Vagina (tissue), 2 donors: ENCODE results near the gene MUS81. TPM values are rescaled to one million over a fixed set of nuclear protein-coding genes. Genes with fewer than 3 reads are reported as not detected.
A peak's percentile ranks its signal among the peaks of the same experiment; 100 is the strongest.

ENCODE experiments used
- DNase-seq, 2 donors: peaks; one replicate each; pipeline ENCODE4 v3.0.0-alpha.2; 2017; ENCODE audit errors: extremely low spot score in 2 of 2
- H3K27ac ChIP-seq: fragments of 200-600 bp; sonication (generic); one replicate; pipeline ENCODE4 v1.5.1; 2019
- H3K27me3 ChIP-seq: fragments of 200-600 bp; sonication (generic); one replicate; pipeline ENCODE4 v1.5.1; 2019
- H3K36me3 ChIP-seq, 2 donors: fragments of 200-600 bp; sonication (generic); one replicate each; pipeline ENCODE4 v1.5.1; 2017 to 2019
- H3K4me1 ChIP-seq: fragments of 200-600 bp; sonication (generic); one replicate; pipeline ENCODE4 v1.5.1; 2019
- H3K4me3 ChIP-seq, 2 donors: fragments of 200-600 bp; sonication (generic); 1 replicate in 1 of 2; 2 replicates in 1 of 2; pipeline ENCODE4 v1.5.1; 2016 to 2019
- H3K9me3 ChIP-seq: fragments of 200-600 bp; sonication (generic); one replicate; pipeline ENCODE4 v1.5.1; 2019
- POLR2A ChIP-seq, 2 donors: fragments of 450-650 bp; IDR thresholded peaks; one replicate each; pipeline ENCODE4 v1.6.1; 2017; ENCODE audit warnings: antibody characterized with exemption in 2 of 2, mild to moderate bottlenecking in 2 of 2, moderate library complexity in 2 of 2
- POLR2AphosphoS5 ChIP-seq, 2 donors: sonication (generic); formaldehyde crosslinking; IDR thresholded peaks; one replicate each; pipeline ENCODE4 v1.9.0; 2017; ENCODE audit warnings: antibody characterized with exemption in 2 of 2, mild to moderate bottlenecking in 2 of 2, low read depth in 1 of 2; ENCODE audit not compliant: insufficient read depth in 1 of 2
- intact Hi-C: fragments of 100-400 bp; cut with DNase I; formaldehyde crosslinking; loops from one replicate; pipeline ENCODE4 v1.15.1; 2023
- total RNA-seq: library from RNA; depleted of rRNA; stranded (reverse); fragments of >200 nt; gene quantifications from one replicate; pipeline ENCODE4 v1.2.3, GENCODE V29; 2016
- TF ChIP-seq, protein P1 (sequence below), 3 experiments: fragments of 450-650 bp in 2 of 3; fragments of 200-600 bp in 1 of 3; sonication (generic) in 1 of 3; IDR thresholded peaks; one replicate each; pipeline ENCODE4 v1.5.1; 2017 to 2019; ENCODE audit warnings: antibody characterized with exemption in 3 of 3, mild to moderate bottlenecking in 2 of 3, moderate library complexity in 2 of 3

Gene MUS81
- total RNA-seq, 1 donor from 2014 or later, result 48.9 TPM

DNA sequence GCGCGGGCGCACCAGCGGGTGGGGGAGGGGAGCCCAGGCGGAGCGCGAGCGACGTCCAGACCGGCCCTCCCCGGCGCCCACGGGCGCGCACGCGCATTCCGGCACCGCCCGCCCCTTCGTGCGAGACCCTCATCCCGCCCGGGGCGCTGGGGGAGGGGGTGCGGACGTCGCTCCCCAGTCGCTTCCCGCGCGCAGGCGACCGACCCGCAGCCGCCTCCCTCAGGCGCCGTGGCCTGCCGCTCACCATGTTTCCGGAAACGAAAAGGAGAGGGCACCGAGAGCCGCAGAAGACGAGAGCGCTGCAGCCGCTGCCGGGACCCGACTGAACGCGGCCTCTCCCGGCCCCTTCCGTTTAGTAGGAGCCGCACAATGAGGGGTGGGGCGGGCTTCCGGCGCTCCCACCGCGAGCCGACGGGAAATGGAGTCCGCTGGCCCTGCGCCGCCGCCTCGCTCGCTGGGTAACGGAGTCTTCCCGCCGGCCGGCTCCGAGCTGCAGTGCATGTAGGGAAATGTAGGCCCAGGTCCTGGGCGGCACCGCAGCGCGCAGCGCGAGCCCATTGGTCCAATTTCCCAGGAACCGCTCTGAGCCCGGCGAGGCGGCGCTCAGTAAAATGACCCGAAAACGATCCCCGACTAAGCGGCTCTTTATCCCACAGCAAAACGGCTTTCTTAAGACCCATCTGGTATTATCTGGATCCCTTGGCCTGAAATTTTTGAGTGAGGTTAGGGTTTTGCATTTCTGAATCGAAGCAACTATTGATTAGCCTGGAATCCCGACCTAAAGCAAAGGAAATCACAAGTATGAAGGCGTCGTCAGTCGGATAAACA, 2.2 kb upstream of the MUS81 start, which contains the start of gene CFL1:
Gene CFL1 (minus strand): TSS at position 328 of the 828 bp plus-strand sequence. CDS start 81 bp downstream, at position 247.
- TF ChIP-seq, protein P1, sequence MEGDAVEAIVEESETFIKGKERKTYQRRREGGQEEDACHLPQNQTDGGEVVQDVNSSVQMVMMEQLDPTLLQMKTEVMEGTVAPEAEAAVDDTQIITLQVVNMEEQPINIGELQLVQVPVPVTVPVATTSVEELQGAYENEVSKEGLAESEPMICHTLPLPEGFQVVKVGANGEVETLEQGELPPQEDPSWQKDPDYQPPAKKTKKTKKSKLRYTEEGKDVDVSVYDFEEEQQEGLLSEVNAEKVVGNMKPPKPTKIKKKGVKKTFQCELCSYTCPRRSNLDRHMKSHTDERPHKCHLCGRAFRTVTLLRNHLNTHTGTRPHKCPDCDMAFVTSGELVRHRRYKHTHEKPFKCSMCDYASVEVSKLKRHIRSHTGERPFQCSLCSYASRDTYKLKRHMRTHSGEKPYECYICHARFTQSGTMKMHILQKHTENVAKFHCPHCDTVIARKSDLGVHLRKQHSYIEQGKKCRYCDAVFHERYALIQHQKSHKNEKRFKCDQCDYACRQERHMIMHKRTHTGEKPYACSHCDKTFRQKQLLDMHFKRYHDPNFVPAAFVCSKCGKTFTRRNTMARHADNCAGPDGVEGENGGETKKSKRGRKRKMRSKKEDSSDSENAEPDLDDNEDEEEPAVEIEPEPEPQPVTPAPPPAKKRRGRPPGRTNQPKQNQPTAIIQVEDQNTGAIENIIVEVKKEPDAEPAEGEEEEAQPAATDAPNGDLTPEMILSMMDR (IDR thresholded peaks at IDR 0.05), result peak in 1 of 3 experiments; percentile 11
- peak; percentile 97 to 99 for TF ChIP-seq POLR2AphosphoS5 (IDR thresholded peaks at IDR 0.05; ENCODE audit: insufficient read depth in 1 of 2, low read depth in 1 of 2)
- peak; percentile 2 to 92 for TF ChIP-seq POLR2A (IDR thresholded peaks at IDR 0.05)

DNA sequence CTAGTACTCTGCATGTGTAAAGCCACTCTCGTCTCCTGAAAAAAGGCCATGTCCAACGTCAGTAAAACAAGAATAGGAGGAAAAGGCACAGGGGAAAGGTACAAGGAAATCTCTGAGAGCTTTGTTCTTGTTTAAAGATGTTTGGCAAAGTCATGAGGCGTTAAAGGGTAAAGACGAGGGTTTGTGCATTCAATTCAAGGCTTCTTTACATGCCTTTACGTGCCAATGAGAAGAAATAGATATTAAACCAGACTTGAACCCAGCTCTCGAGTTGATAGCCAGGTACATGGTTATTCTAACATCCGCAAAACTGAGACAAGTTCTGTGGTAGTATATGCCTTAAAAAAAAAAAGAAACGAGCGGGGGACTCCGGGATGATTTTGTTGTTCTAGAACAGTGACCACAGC, 1.5 kb upstream of the MUS81 start:
- H3K4me1 ChIP-seq, result peaks cover 52% of the 10 kb centered on the region
- no peak for DNase-seq
- intact Hi-C loops, result no loop called here
- H3K27me3 ChIP-seq, result no peaks in the 10 kb centered on the region
- no peaks in the 10 kb centered on the region for H3K9me3 ChIP-seq
- H3K36me3 ChIP-seq, result peaks cover 0 to 43% of the 10 kb centered on the region in 2 donors
- TF ChIP-seq POLR2A (IDR thresholded peaks at IDR 0.05) (no peak), POLR2AphosphoS5 (IDR thresholded peaks at IDR 0.05; ENCODE audit: insufficient read depth in 1 of 2, low read depth in 1 of 2) (no peak)
- TF ChIP-seq, protein P1 (IDR thresholded peaks at IDR 0.05), result no peak
- peak overlapping the region; percentile 95 to 100 for H3K4me3 ChIP-seq
- H3K27ac ChIP-seq, result peak overlapping the region; percentile 93

More for the DNA sequence above, 2.2 kb upstream of the MUS81 start, which contains the start of gene CFL1:
- intact Hi-C loops, result no loop called here
- Histone ChIP-seq H3K4me1 (peaks cover 52% of the 10 kb centered on the region), H3K36me3 (peaks cover 0 to 45% of the 10 kb centered on the region in 2 donors), H3K4me3 (peak within 1 kb of the TSS; percentile 95 to 100), H3K27ac (peak within 1 kb of the TSS; percentile 93), H3K27me3 (no peaks in the 10 kb centered on the region), H3K9me3 (no peaks in the 10 kb centered on the region)
- DNase-seq, result peak in 1 of 2 donors; percentile 97

DNA sequence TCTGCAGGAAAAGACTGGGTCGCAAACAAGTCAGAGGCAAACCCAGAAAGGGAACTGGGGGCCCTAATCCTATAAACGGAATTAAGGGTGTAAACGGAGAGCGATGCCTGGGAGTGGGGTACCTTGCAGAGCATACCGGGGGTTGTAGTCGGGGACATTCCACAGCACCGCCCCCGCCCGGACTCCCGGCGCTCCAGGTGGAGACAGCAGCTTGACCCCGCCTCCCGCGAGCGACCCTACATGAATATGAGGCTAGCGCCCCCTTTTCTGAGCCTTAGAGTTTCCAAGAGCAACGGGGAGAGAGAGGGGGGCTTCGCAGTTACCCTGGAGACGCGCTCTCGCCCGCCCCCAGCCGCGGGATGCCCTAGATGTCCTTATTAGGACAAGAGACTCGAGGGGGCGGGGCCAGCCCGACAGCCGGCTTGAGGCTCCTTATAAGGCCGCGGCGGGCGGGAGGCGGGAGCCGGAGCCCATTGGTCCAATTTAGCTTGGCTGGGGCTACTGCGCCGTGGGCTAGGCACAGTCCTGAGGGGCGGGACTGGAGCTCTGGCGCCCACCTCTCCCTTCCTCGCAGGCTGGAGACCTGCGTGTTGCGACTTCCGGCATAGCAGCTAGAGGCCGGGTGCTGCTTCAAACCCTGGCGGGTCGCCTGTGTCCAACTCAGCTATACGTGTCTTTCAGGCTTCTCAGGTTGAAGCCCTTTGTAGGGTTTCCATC, 980 bp upstream of the MUS81 start:
- H3K27ac ChIP-seq, result peak overlapping the region; percentile 93
- no peaks in the 10 kb centered on the region for H3K9me3 ChIP-seq
- H3K4me3 ChIP-seq, result peak overlapping the region; percentile 95 to 100
- H3K36me3 ChIP-seq, result peaks cover 0 to 43% of the 10 kb centered on the region in 2 donors
- TF ChIP-seq POLR2A (IDR thresholded peaks at IDR 0.05) (peak in 1 of 2 donors; percentile 90), POLR2AphosphoS5 (IDR thresholded peaks at IDR 0.05; ENCODE audit: insufficient read depth in 1 of 2, low read depth in 1 of 2) (peak; percentile 90 to 98)
- TF ChIP-seq, protein P1 (IDR thresholded peaks at IDR 0.05), result peak in 1 of 3 experiments; percentile 1
- H3K27me3 ChIP-seq, result no peaks in the 10 kb centered on the region
- DNase-seq, result peak in 1 of 2 donors; percentile 99
- intact Hi-C loops, result no loop called here
- peaks cover 52% of the 10 kb centered on the region for H3K4me1 ChIP-seq

DNA sequence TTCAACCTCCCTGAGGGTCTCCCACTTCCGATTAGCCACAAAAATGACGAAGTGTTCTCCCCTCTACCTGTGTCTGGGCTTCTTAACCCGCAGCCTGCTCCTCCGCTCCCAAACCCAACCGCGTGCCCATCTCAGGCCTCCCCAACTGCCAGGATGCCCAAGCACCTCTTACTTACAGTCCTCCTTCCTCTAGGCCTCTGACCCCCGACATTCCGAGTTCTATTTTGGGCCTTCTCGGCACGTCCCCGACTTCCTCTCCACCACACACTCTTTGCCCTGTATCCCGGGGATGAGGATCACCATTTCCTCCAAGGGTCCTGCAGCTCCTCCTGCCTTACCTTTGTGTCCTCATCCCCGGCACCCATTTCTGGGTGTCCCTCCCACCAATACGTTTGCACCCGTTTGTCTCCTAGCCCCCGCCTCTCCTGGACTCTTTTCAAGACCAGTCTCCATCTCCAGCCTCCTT, 388 bp upstream of the MUS81 start:
- H3K9me3 ChIP-seq, result no peaks in the 10 kb centered on the region
- H3K4me3 ChIP-seq, result peak overlapping the region; percentile 95 to 100
- TF ChIP-seq, protein P1 (IDR thresholded peaks at IDR 0.05), result no peak
- TF ChIP-seq POLR2A (IDR thresholded peaks at IDR 0.05), result no peak
- peak in 1 of 2 donors; percentile 60 for TF ChIP-seq POLR2AphosphoS5 (IDR thresholded peaks at IDR 0.05; ENCODE audit: insufficient read depth in 1 of 2, low read depth in 1 of 2)
- H3K27me3 ChIP-seq, result no peaks in the 10 kb centered on the region
- H3K36me3 ChIP-seq, result peaks cover 0 to 43% of the 10 kb centered on the region in 2 donors
- DNase-seq, result no peak
- peak overlapping the region; percentile 93 for H3K27ac ChIP-seq
- peaks cover 52% of the 10 kb centered on the region for H3K4me1 ChIP-seq
- intact Hi-C loops, result no loop called here
